MM.1S (cell line): ENCODE measurements around the gene SLC25A26.

Source experiments
- DNase-seq: peaks from one replicate; pipeline ENCODE4 v3.0.0-alpha.2; 2015
- H2AFZ ChIP-seq: fragments of 300-600 bp; sonication (generic); 2 replicates; pipeline ENCODE4 v1.6.0; 2016; ENCODE audit warnings: antibody characterized with exemption, low read length
- H3F3A ChIP-seq: fragments of 300-600 bp; sonication (generic); 2 replicates; pipeline ENCODE4 v1.6.1; 2016; ENCODE audit warnings: mild to moderate bottlenecking, antibody characterized with exemption, low read length, moderate library complexity, mixed read lengths; ENCODE audit not compliant: insufficient read depth
- H3K27ac ChIP-seq: fragments of 300-600 bp; sonication (generic); 2 replicates; pipeline ENCODE4 v1.5.1; 2016; ENCODE audit warnings: mild to moderate bottlenecking, low read length
- H3K27me3 ChIP-seq: fragments of 300-600 bp; sonication (generic); replicated peaks from 2 replicates; pipeline ENCODE4 v1.6.0; 2016; ENCODE audit warnings: low read length; ENCODE audit not compliant: insufficient read depth
- H3K36me3 ChIP-seq: fragments of 300-600 bp; sonication (generic); replicated peaks from 2 replicates; pipeline ENCODE4 v1.6.1; 2016; ENCODE audit warnings: mild to moderate bottlenecking, low read length, mixed read lengths; ENCODE audit not compliant: insufficient read depth
- H3K4me1 ChIP-seq: fragments of 300-600 bp; sonication (generic); 2 replicates; pipeline ENCODE4 v1.6.1; 2016; ENCODE audit warnings: low read length, mixed read lengths
- H3K4me2 ChIP-seq: fragments of 300-600 bp; sonication (generic); 2 replicates; pipeline ENCODE4 v1.6.0; 2016; ENCODE audit warnings: low read depth, low read length
- H3K4me3 ChIP-seq: fragments of 300-600 bp; sonication (generic); 2 replicates; pipeline ENCODE4 v1.5.1; 2016; ENCODE audit warnings: low read length, mixed read lengths
- H3K79me2 ChIP-seq: fragments of 300-600 bp; sonication (generic); 2 replicates; pipeline ENCODE4 v1.6.1; 2016; ENCODE audit warnings: mixed run types, low read length, mixed read lengths
- H3K9ac ChIP-seq: fragments of 300-600 bp; sonication (generic); 2 replicates; pipeline ENCODE4 v1.6.1; 2016; ENCODE audit warnings: low read length, mixed read lengths
- H3K9me2 ChIP-seq: fragments of 300-600 bp; sonication (generic); replicated peaks from 2 replicates; pipeline ENCODE4 v1.6.1; 2016; ENCODE audit warnings: mild to moderate bottlenecking, low read length, mixed read lengths; ENCODE audit not compliant: insufficient read depth
- H3K9me3 ChIP-seq: fragments of 300-600 bp; sonication (generic); replicated peaks from 2 replicates; pipeline ENCODE4 v1.6.1; 2016; ENCODE audit warnings: mild to moderate bottlenecking, low read length, mixed read lengths; ENCODE audit not compliant: insufficient read depth
- H4K20me1 ChIP-seq: fragments of 300-600 bp; sonication (generic); 2 replicates; pipeline ENCODE4 v1.6.1; 2016; ENCODE audit warnings: mild to moderate bottlenecking, low read length, moderate library complexity, mixed read lengths; ENCODE audit not compliant: insufficient read depth
- CTCF ChIP-seq: fragments of 300-600 bp; sonication (generic); IDR thresholded peaks from 2 replicates; pipeline ENCODE4 v1.5.1; 2016; ENCODE audit warnings: antibody characterized with exemption, low read length, mixed read lengths
- EZH2 ChIP-seq: fragments of 300-600 bp; sonication (generic); optimal IDR thresholded peaks from 2 replicates; pipeline ENCODE3; 2017; ENCODE audit warnings: low read depth, mild to moderate bottlenecking, antibody characterized with exemption, low read length, mixed read lengths
- EZH2phosphoT487 ChIP-seq: fragments of 300-600 bp; sonication (generic); IDR thresholded peaks from 2 replicates; pipeline ENCODE4 v1.6.1; 2018; ENCODE audit warnings: antibody characterized with exemption, low read length

Gene SLC25A26

GRCh38 chr3:66270288-66270687 is 49.5 kb downstream of the SLC25A26 start:
- H3K4me1 ChIP-seq, result no peaks in the 10 kb centered on the region
- H4K20me1 ChIP-seq, result no peaks in the 10 kb centered on the region
- no peaks in the 10 kb centered on the region for H3K36me3 ChIP-seq
- H3F3A ChIP-seq, result no peaks in the 10 kb centered on the region
- no peaks in the 10 kb centered on the region for H3K9me2 ChIP-seq
- no peaks in the 10 kb centered on the region for H3K79me2 ChIP-seq
- DNase-seq, result no peak
- TF ChIP-seq EZH2 (no peak), EZH2phosphoT487 (no peak), CTCF (no peak)
- no peak overlapping the region for H2AFZ ChIP-seq
- H3K27me3 ChIP-seq, result no peaks in the 10 kb centered on the region
- H3K9ac ChIP-seq, result no peak overlapping the region
- H3K4me2 ChIP-seq, result no peak overlapping the region
- no peak overlapping the region for H3K27ac ChIP-seq
- no peaks in the 10 kb centered on the region for H3K9me3 ChIP-seq
- H3K4me3 ChIP-seq, result no peak overlapping the region

DNA sequence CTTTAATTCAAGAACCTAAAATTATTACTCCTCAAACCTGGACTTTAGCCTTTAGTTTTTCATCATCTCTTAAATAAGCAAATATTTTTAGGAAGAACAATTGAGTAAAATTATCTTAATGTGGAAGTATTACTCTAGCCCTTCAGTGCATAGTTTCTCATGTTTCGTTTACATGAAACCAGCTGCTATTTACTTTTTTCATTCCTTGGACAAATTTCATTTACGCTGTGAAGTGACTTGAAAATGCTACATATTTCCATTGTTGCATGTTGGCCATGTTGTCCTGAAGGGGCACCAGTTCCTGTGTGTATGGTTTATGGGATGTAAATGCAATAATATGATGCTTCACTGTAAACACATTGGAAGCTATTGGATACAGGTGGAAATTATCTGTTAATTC is 49.9 kb downstream of the SLC25A26 start:
- H3F3A ChIP-seq, result no peaks in the 10 kb centered on the region
- no peaks in the 10 kb centered on the region for H3K79me2 ChIP-seq
- no peak for TF ChIP-seq EZH2
- TF ChIP-seq EZH2phosphoT487, result no peak
- TF ChIP-seq CTCF, result no peak
- no peak overlapping the region for H2AFZ ChIP-seq
- no peak overlapping the region for H3K4me3 ChIP-seq
- H4K20me1 ChIP-seq, result no peaks in the 10 kb centered on the region
- H3K36me3 ChIP-seq, result no peaks in the 10 kb centered on the region
- DNase-seq, result no peak
- no peak overlapping the region for H3K9ac ChIP-seq
- H3K27ac ChIP-seq, result no peak overlapping the region
- no peaks in the 10 kb centered on the region for H3K9me2 ChIP-seq
- no peak overlapping the region for H3K4me2 ChIP-seq
- no peaks in the 10 kb centered on the region for H3K4me1 ChIP-seq
- H3K27me3 ChIP-seq, result no peaks in the 10 kb centered on the region
- H3K9me3 ChIP-seq, result no peaks in the 10 kb centered on the region

DNA sequence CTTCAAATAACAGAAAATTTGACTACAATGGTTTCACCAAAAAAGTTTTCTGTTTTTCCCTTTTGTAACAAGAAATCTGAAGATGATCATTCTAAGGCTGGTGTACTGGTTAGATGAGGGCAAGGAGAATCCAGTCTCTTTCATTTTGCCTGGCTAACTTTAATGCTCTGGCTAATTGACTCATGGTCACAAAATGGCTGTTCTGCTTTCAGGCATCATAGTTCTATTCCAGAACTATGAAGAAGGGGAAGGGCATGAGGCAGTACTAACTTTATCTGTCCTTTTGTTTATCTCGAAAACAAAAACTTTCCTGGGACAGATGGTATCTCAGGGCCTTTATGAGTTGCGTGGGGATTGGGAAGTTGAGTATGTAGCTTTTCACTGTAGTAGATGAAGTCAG is 50.4 kb downstream of the SLC25A26 start:
- H3K4me2 ChIP-seq, result no peak overlapping the region
- H3K9me2 ChIP-seq, result no peaks in the 10 kb centered on the region
- H3K4me3 ChIP-seq, result no peak overlapping the region
- no peak overlapping the region for H3K9ac ChIP-seq
- H3K27ac ChIP-seq, result no peak overlapping the region
- H3K27me3 ChIP-seq, result no peaks in the 10 kb centered on the region
- no peaks in the 10 kb centered on the region for H3K9me3 ChIP-seq
- no peaks in the 10 kb centered on the region for H3F3A ChIP-seq
- no peaks in the 10 kb centered on the region for H4K20me1 ChIP-seq
- no peak for TF ChIP-seq EZH2
- TF ChIP-seq CTCF, result no peak
- no peak for TF ChIP-seq EZH2phosphoT487
- DNase-seq, result no peak
- no peaks in the 10 kb centered on the region for H3K36me3 ChIP-seq
- no peaks in the 10 kb centered on the region for H3K4me1 ChIP-seq
- H3K79me2 ChIP-seq, result no peaks in the 10 kb centered on the region
- no peak overlapping the region for H2AFZ ChIP-seq
